CD14-positive monocyte (primary cell): ENCODE results near the gene MAPRE2. TPM values are rescaled to one million over a fixed set of nuclear protein-coding genes. Genes with fewer than 3 reads are reported as not detected.

Source experiments
- DNase-seq, 3 donors: peaks; one replicate each; pipeline ENCODE4 v3.0.0-alpha.2; 2011 to 2022
- H2AFZ ChIP-seq: 2 replicates; pipeline ENCODE4 v1.6.0; 2012; ENCODE audit warnings: mild to moderate bottlenecking, low read depth, low read length, inconsistent platforms; ENCODE audit not compliant: insufficient read depth, poor library complexity, severe bottlenecking
- H3K27ac ChIP-seq, 2 donors: 1 replicate in 1 of 2; 2 replicates in 1 of 2; pipeline ENCODE4 v1.5.1; 2012 to 2013; ENCODE audit warnings: low read length in 2 of 2, control low read depth in 1 of 2, inconsistent platforms in 1 of 2, low read depth in 1 of 2, mild to moderate bottlenecking in 1 of 2
- H3K27me3 ChIP-seq, 2 donors: one replicate each; pipeline versions ENCODE4 v1.6.0 to v1.6.1; 2011 to 2013; ENCODE audit warnings: low read length in 2 of 2; ENCODE audit not compliant: control insufficient read depth in 2 of 2, insufficient read depth in 2 of 2
- H3K36me3 ChIP-seq, 2 donors: replicated peaks in 1 of 2; 1 replicate in 1 of 2; 2 replicates in 1 of 2; pipeline versions ENCODE4 v1.5.1 to v1.6.1; 2012 to 2013; ENCODE audit warnings: low read length in 2 of 2, control low read depth in 1 of 2, inconsistent platforms in 1 of 2, mild to moderate bottlenecking in 1 of 2; ENCODE audit not compliant: insufficient read depth in 2 of 2, control insufficient read depth in 1 of 2
- H3K4me1 ChIP-seq, 2 donors: 1 replicate in 1 of 2; 2 replicates in 1 of 2; pipeline versions ENCODE4 v1.5.1 to v1.6.1; 2012 to 2013; ENCODE audit warnings: low read length in 2 of 2, control low read depth in 1 of 2, inconsistent platforms in 1 of 2, mild to moderate bottlenecking in 1 of 2, moderate library complexity in 1 of 2; ENCODE audit not compliant: insufficient read depth in 2 of 2, control insufficient read depth in 1 of 2
- H3K4me2 ChIP-seq: replicated peaks from 2 replicates; pipeline ENCODE3; 2012; ENCODE audit warnings: low read length, moderate library complexity, mild to moderate bottlenecking; ENCODE audit not compliant: poor library complexity, severe bottlenecking; ENCODE audit errors: extremely low read depth
- H3K4me3 ChIP-seq, 3 experiments: fragments of 200-600 bp in 1 of 3; sonication (generic) in 1 of 3; replicated peaks in 1 of 3; 1 replicate in 2 of 3; 2 replicates in 1 of 3; pipeline ENCODE4 v1.5.1; 2011 to 2013; ENCODE audit warnings: low read length in 3 of 3, mild to moderate bottlenecking in 3 of 3, control low read depth in 2 of 3, low read depth in 2 of 3, inconsistent platforms in 1 of 3, moderate library complexity in 1 of 3
- H3K79me2 ChIP-seq: 2 replicates; pipeline ENCODE4 v1.6.0; 2012; ENCODE audit warnings: mild to moderate bottlenecking, control low read depth, inconsistent platforms, low read length, moderate library complexity; ENCODE audit not compliant: insufficient read depth
- H3K9ac ChIP-seq: 2 replicates; pipeline ENCODE4 v1.6.0; 2017; ENCODE audit warnings: low read length, mild to moderate bottlenecking; ENCODE audit not compliant: insufficient read depth, poor library complexity, severe bottlenecking
- H3K9me3 ChIP-seq, 2 donors: replicated peaks in 1 of 2; 1 replicate in 1 of 2; 2 replicates in 1 of 2; pipeline versions ENCODE4 v1.5.1 to v1.6.1; 2012 to 2013; ENCODE audit warnings: low read length in 2 of 2, control low read depth in 1 of 2; ENCODE audit not compliant: control insufficient read depth in 1 of 2, insufficient read depth in 1 of 2
- H4K20me1 ChIP-seq: 2 replicates; pipeline ENCODE4 v1.6.0; 2012; ENCODE audit warnings: mild to moderate bottlenecking, low read length, control low read depth, moderate library complexity; ENCODE audit not compliant: insufficient read depth
- H3K27ac Mint-ChIP-seq, 7 donors: one replicate each; pipeline ENCODE4 v1.8.0; 2020; ENCODE audit warnings: mild to moderate bottlenecking in 7 of 7, mixed read lengths in 7 of 7, moderate library complexity in 6 of 7, inconsistent platforms in 2 of 7
- H3K27me3 Mint-ChIP-seq, 3 donors: one replicate each; pipeline ENCODE4 v1.8.0; 2021 to 2022; ENCODE audit warnings: low read depth in 3 of 3, mild to moderate bottlenecking in 3 of 3, mixed read lengths in 3 of 3, moderate library complexity in 3 of 3, inconsistent platforms in 1 of 3
- H3K36me3 Mint-ChIP-seq, 2 donors: one replicate each; pipeline ENCODE4 v1.8.0; 2020; ENCODE audit warnings: mixed read lengths in 2 of 2, inconsistent platforms in 1 of 2, mild to moderate bottlenecking in 1 of 2
- H3K4me1 Mint-ChIP-seq: one replicate; pipeline ENCODE4 v1.8.0; 2020; ENCODE audit warnings: mild to moderate bottlenecking, mixed read lengths
- H3K4me3 Mint-ChIP-seq, 2 donors: one replicate each; pipeline ENCODE4 v1.8.0; 2020; ENCODE audit warnings: mild to moderate bottlenecking in 2 of 2, mixed read lengths in 2 of 2, moderate library complexity in 1 of 2
- H3K9me3 Mint-ChIP-seq, 7 donors: one replicate each; pipeline ENCODE4 v1.8.0; 2020 to 2022; ENCODE audit warnings: mixed read lengths in 7 of 7, mild to moderate bottlenecking in 6 of 7, moderate library complexity in 6 of 7, inconsistent platforms in 2 of 7
- WGBS: methylation state at CpG from one replicate; pipeline ENCODE4 v1.1.5; 2013; ENCODE audit warnings: missing lambda C conversion rate; ENCODE audit not compliant: insufficient coverage; 5-methylcytosine and 5-hydroxymethylcytosine counted together
- intact Hi-C, 2 donors: fragments of 100-400 bp; cut with micrococcal nuclease; formaldehyde crosslinking; loops; one replicate each; pipeline versions ENCODE4 v1.15.0 to v1.15.1; 2023
- polyA plus RNA-seq, 3 donors: library from polyadenylated mRNA; depleted of rRNA in 1 of 3; unstranded in 2 of 3; stranded (reverse) in 1 of 3; fragments of 300-500 nt in 2 of 3; fragments of >200 nt in 1 of 3; fragmentation: Illumina TruSeq in 2 of 3; gene quantifications; 1 replicate in 2 of 3; 2 replicates in 1 of 3; pipeline ENCODE4 v1.2.3, GENCODE V29; 2012 to 2021
- TF ChIP-seq, protein P1 (sequence below): fragments of 200-600 bp; IDR thresholded peaks from one replicate; pipeline ENCODE4 v1.8.0; 2022; ENCODE audit warnings: antibody characterized with exemption, mild to moderate bottlenecking

MAPRE2 gene
- polyA plus RNA-seq, 3 donors, result 22.0 to 48.1 (median 37.1) TPM

DNA sequence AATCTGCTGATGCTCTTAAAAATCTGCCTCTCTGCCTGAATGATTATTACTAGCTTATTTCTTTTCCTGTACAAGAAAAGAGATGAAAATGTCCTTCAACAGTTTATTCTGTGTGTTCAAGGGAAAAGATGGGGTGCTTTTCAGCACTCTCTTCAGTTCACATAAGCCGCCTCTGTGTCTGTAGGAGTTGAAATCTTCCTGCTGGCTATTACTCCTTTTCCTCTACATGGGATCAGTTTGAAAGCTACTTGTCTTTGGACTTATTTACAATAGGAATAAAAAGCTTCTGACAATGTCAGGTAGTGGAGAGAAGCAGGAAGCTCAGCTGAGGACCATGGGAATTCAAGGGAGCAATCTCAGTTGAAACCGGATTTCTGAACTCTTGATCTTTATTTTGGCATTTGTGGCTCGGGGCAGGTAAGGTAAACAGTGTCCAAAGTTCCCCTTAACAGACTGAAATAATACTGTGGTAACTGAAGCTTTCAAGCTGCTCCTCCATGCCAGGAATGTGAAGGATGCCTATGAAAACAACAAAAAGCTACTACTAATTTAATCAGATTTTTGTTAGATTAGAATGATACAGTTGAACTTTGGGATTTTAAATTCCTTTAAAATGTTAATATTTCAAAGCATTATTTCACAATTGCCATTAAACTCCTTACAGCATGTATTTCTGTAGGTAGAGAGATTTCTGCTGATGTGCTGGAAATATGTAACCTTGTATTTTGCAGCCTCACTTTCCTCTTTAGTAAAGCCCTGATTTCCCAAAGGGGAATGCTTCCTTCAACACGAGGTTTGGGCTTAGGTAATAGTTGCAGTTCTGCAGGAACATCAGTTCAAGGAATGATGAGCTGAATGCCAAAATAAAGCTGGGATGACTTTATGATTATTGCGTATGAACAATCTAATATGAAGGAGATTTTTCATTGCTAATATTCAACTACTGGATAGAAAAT lies 43.6 kb downstream of the MAPRE2 start:
- intact Hi-C loops, result no loop called here
- H3K79me2 ChIP-seq, result peaks cover 4% of the 10 kb centered on the region
- H3K36me3 ChIP-seq, result no peaks in the 10 kb centered on the region
- no peak for DNase-seq
- H3K27ac ChIP-seq, result no peak overlapping the region
- no peaks in the 10 kb centered on the region for H3K27me3 ChIP-seq
- TF ChIP-seq, protein P1, sequence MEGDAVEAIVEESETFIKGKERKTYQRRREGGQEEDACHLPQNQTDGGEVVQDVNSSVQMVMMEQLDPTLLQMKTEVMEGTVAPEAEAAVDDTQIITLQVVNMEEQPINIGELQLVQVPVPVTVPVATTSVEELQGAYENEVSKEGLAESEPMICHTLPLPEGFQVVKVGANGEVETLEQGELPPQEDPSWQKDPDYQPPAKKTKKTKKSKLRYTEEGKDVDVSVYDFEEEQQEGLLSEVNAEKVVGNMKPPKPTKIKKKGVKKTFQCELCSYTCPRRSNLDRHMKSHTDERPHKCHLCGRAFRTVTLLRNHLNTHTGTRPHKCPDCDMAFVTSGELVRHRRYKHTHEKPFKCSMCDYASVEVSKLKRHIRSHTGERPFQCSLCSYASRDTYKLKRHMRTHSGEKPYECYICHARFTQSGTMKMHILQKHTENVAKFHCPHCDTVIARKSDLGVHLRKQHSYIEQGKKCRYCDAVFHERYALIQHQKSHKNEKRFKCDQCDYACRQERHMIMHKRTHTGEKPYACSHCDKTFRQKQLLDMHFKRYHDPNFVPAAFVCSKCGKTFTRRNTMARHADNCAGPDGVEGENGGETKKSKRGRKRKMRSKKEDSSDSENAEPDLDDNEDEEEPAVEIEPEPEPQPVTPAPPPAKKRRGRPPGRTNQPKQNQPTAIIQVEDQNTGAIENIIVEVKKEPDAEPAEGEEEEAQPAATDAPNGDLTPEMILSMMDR, result no peak
- peak overlapping the region in 1 of 7 donors; percentile 31 for H3K27ac Mint-ChIP-seq
- H3K36me3 Mint-ChIP-seq, result peaks cover 8 to 10% of the 10 kb centered on the region in 2 donors
- H3K4me3 Mint-ChIP-seq, result no peak overlapping the region
- peaks cover 0 to 2% (median 0%) of the 10 kb centered on the region in 7 donors for H3K9me3 Mint-ChIP-seq
- no peak overlapping the region for H3K4me3 ChIP-seq
- no peaks in the 10 kb centered on the region for H3K4me1 Mint-ChIP-seq
- no peaks in the 10 kb centered on the region for H3K27me3 Mint-ChIP-seq
- no peak overlapping the region for H2AFZ ChIP-seq
- WGBS, result 57% methylated on average over 2 of the region's 5 CpGs
- H3K9ac ChIP-seq, result no peak overlapping the region
- H3K9me3 ChIP-seq, result no peaks in the 10 kb centered on the region
- H3K4me1 ChIP-seq, result no peaks in the 10 kb centered on the region
- no peak overlapping the region for H3K4me2 ChIP-seq
- peaks cover 11% of the 10 kb centered on the region for H4K20me1 ChIP-seq

DNA sequence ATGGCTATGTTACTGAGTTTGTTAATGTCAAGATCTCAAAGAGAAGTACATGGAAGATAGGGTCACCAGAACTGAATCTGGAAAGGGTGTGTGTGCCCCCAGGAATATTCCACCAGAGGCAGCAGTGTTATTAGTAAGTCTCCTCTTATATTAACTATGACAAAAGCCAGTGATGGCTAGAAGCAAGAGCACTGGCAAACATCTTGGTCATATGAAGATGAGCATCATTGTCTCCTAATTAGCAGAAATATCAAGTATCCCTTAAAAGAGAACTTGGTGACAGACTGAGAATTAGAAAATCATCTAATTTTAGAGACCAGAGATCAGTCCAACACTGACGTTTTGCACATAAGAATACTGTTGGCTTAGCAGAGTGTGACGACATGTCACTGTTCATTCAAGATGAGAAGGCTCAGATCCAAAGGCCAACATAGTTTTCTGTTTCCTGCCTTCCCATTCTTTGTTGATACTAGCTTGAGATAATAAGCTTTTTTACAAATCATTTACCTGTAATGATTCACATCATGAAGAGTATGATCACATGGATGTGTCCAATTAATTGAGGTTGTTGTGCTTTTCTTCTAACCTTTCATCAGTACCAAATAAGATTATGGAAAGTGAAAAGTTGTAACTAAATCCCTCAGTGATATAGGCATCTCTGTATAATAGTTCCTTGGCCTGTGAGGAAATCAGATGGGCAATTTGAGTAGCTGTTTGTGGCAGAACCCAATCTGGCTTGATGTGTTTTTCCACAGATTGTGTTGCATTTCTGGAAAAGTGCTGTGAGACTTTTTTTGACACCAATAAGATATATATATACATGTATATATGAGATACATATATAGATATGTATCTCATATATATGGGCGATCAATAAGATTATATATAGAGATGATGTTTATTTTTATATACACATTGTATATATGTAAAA lies 44.5 kb downstream of the MAPRE2 start:
- Histone ChIP-seq H3K4me1 (no peaks in the 10 kb centered on the region), H3K4me3 (no peak overlapping the region), H3K9me3 (no peaks in the 10 kb centered on the region), H3K27ac (no peak overlapping the region), H4K20me1 (peaks cover 11% of the 10 kb centered on the region), H3K79me2 (peaks cover 4% of the 10 kb centered on the region), H3K27me3 (no peaks in the 10 kb centered on the region), H2AFZ (no peak overlapping the region), H3K4me2 (no peak overlapping the region), H3K9ac (no peak overlapping the region), H3K36me3 (no peaks in the 10 kb centered on the region)
- WGBS, result 80% methylated on average over 1 of the region's 3 CpGs
- no peak for DNase-seq
- H3K27ac Mint-ChIP-seq, result peak overlapping the region in 1 of 7 donors; percentile 31
- no peak overlapping the region for H3K4me3 Mint-ChIP-seq
- intact Hi-C loops, result no loop called here
- peaks cover 6 to 10% of the 10 kb centered on the region in 2 donors for H3K36me3 Mint-ChIP-seq
- H3K4me1 Mint-ChIP-seq, result no peaks in the 10 kb centered on the region
- no peaks in the 10 kb centered on the region for H3K27me3 Mint-ChIP-seq
- TF ChIP-seq, protein P1, result no peak
- H3K9me3 Mint-ChIP-seq, result peaks cover 0 to 3% (median 0%) of the 10 kb centered on the region in 7 donors
